PC-3 (cell line): ENCODE measurements around the gene PELI2. TPM values are rescaled to one million over a fixed set of nuclear protein-coding genes. Genes with fewer than 3 reads are reported as not detected.

Experiments used
- ATAC-seq: fragments of 200-7000 bp; cut with Tn5 transposase; 2 replicates; pipeline ENCODE4 v1.9.1; 2020; ENCODE audit warnings: mild to moderate bottlenecking, moderate library complexity
- BruUV-seq: library from RNA; stranded (reverse); fragments of 400-500 nt; replicated peaks from 2 replicates; lab custom pipeline; 2021; lab: Mats Ljungman, UMichigan
- CTCF ChIA-PET: fragments of 300-600 bp; sonication (Branson Sonifier 250); formaldehyde crosslinking; loops from one replicate; lab custom pipeline; 2022; ENCODE audit warnings: antibody characterized with exemption; lab: Charles Lee
- POLR2A ChIA-PET: fragments of 300-600 bp; sonication (Branson Sonifier 250); formaldehyde crosslinking; loops from one replicate; lab custom pipeline; 2022; ENCODE audit warnings: antibody characterized with exemption; ENCODE audit not compliant: unreplicated experiment; lab: Charles Lee
- DNase-seq: peaks from one replicate; pipeline ENCODE4 v3.0.0-alpha.2; 2015
- H2AFZ ChIP-seq: fragments of 300-600 bp; sonication (generic); 2 replicates; pipeline ENCODE4 v1.6.0; 2016; ENCODE audit warnings: antibody characterized with exemption, low read length
- H3F3A ChIP-seq: fragments of 300-600 bp; sonication (generic); one replicate; pipeline ENCODE4 v1.6.0; 2017; ENCODE audit warnings: antibody characterized with exemption, low read length, control low read depth, mild to moderate bottlenecking; ENCODE audit not compliant: unreplicated experiment
- H3K27ac ChIP-seq: fragments of 300-600 bp; sonication (generic); 2 replicates; pipeline ENCODE4 v1.5.1; 2016; ENCODE audit warnings: mild to moderate bottlenecking, low read length
- H3K27me3 ChIP-seq: fragments of 300-600 bp; sonication (generic); 2 replicates; pipeline ENCODE4 v1.6.1; 2016; ENCODE audit warnings: low read length, mixed read lengths
- H3K36me3 ChIP-seq: fragments of 300-600 bp; sonication (generic); 2 replicates; pipeline ENCODE4 v1.6.1; 2016; ENCODE audit warnings: low read depth, mixed run types, low read length, mixed read lengths
- H3K4me1 ChIP-seq: fragments of 300-600 bp; sonication (generic); 2 replicates; pipeline ENCODE4 v1.5.1; 2016; ENCODE audit warnings: low read length; ENCODE audit not compliant: insufficient read depth
- H3K4me2 ChIP-seq: fragments of 300-600 bp; sonication (generic); 2 replicates; pipeline ENCODE4 v1.6.0; 2016; ENCODE audit warnings: low read length
- H3K4me3 ChIP-seq: fragments of 300-600 bp; sonication (generic); 2 replicates; pipeline ENCODE4 v1.5.1; 2016; ENCODE audit warnings: mild to moderate bottlenecking, low read length, mixed read lengths
- H3K79me2 ChIP-seq: fragments of 300-600 bp; sonication (generic); 2 replicates; pipeline ENCODE4 v1.6.1; 2017; ENCODE audit warnings: low read length, mixed read lengths
- H3K9ac ChIP-seq: fragments of 300-600 bp; sonication (generic); 2 replicates; pipeline ENCODE4 v1.6.0; 2016; ENCODE audit warnings: mild to moderate bottlenecking, low read length
- H3K9me2 ChIP-seq: fragments of 300-600 bp; sonication (generic); replicated peaks from 2 replicates; pipeline ENCODE4 v1.6.1; 2016; ENCODE audit warnings: mixed run types, low read length, mixed read lengths
- H3K9me3 ChIP-seq: fragments of 300-600 bp; sonication (generic); 2 replicates; pipeline ENCODE4 v1.6.1; 2016; ENCODE audit warnings: low read length, mixed read lengths
- H4K20me1 ChIP-seq: fragments of 300-600 bp; sonication (generic); 2 replicates; pipeline ENCODE4 v1.6.1; 2016; ENCODE audit warnings: low read length, mixed read lengths
- EZH2 ChIP-seq: fragments of 300-600 bp; sonication (generic); IDR thresholded peaks from one replicate; pipeline ENCODE4 v1.6.1; 2017; ENCODE audit warnings: antibody characterized with exemption, mild to moderate bottlenecking, low read length; ENCODE audit not compliant: unreplicated experiment
- EZH2phosphoT487 ChIP-seq: fragments of 300-600 bp; sonication (generic); IDR thresholded peaks from 2 replicates; pipeline ENCODE4 v1.6.1; 2018; ENCODE audit warnings: mild to moderate bottlenecking, antibody characterized with exemption, low read length, borderline replicate concordance
- intact Hi-C: fragments of 100-400 bp; cut with micrococcal nuclease; formaldehyde crosslinking; loops from 2 replicates; pipeline ENCODE4 v1.9.0; 2023
- total RNA-seq: library from RNA; depleted of rRNA; stranded (reverse); fragments of >200 nt; gene quantifications from 2 replicates; pipeline ENCODE4 v1.2.3, GENCODE V29; 2014
- TF ChIP-seq, protein P1 (sequence below): fragments of 300-600 bp; sonication (generic); conservative IDR thresholded peaks from 2 replicates; pipeline ENCODE4 v1.5.1; 2017; ENCODE audit warnings: antibody characterized with exemption, low read depth, mild to moderate bottlenecking, low read length

The PELI2 gene
- total RNA-seq, 1 experiment from 2014 or later = 0.11 TPM

DNA sequence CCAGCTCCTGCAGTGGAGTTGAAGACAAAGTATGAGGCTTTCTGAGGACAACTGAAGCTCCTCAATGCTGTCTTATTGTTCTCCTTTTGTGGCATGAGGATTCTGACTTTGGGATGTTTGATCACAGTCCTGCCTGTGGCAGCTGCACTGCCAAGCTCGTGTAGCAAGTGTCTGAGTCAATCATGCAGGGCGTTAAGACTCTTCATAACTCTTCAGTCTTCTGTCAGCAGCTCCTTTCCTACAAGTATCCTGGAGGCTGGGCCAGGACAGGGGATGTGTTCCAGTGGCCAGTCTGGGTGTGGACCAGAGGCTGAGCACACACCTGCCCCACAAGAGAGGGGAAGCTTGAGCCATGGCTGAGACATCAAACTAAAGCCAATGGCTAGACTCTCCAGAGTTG lies 94.3 kb downstream of the PELI2 start:
- intact Hi-C loops = no loop called here
- no peaks in the 10 kb centered on the region for H3K4me1 ChIP-seq
- ChIA-PET POLR2A (no interaction called here), CTCF (no interaction called here)
- H3K9ac ChIP-seq = no peak overlapping the region
- ATAC-seq = no peak
- H2AFZ ChIP-seq = no peak overlapping the region
- H3K4me3 ChIP-seq = no peak overlapping the region
- peaks cover 88% of the 10 kb centered on the region for H3K27me3 ChIP-seq
- no TSS peak for BruUV-seq
- H3K4me2 ChIP-seq = no peak overlapping the region
- H3K9me2 ChIP-seq = no peaks in the 10 kb centered on the region
- no peaks in the 10 kb centered on the region for H3K9me3 ChIP-seq
- H3F3A ChIP-seq = no peaks in the 10 kb centered on the region
- H3K27ac ChIP-seq = no peak overlapping the region
- H4K20me1 ChIP-seq = no peaks in the 10 kb centered on the region
- TF ChIP-seq, protein P1, sequence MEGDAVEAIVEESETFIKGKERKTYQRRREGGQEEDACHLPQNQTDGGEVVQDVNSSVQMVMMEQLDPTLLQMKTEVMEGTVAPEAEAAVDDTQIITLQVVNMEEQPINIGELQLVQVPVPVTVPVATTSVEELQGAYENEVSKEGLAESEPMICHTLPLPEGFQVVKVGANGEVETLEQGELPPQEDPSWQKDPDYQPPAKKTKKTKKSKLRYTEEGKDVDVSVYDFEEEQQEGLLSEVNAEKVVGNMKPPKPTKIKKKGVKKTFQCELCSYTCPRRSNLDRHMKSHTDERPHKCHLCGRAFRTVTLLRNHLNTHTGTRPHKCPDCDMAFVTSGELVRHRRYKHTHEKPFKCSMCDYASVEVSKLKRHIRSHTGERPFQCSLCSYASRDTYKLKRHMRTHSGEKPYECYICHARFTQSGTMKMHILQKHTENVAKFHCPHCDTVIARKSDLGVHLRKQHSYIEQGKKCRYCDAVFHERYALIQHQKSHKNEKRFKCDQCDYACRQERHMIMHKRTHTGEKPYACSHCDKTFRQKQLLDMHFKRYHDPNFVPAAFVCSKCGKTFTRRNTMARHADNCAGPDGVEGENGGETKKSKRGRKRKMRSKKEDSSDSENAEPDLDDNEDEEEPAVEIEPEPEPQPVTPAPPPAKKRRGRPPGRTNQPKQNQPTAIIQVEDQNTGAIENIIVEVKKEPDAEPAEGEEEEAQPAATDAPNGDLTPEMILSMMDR = no peak
- no peak for TF ChIP-seq EZH2
- no peak for TF ChIP-seq EZH2phosphoT487
- no peaks in the 10 kb centered on the region for H3K36me3 ChIP-seq
- no peaks in the 10 kb centered on the region for H3K79me2 ChIP-seq
- no peak for DNase-seq

DNA sequence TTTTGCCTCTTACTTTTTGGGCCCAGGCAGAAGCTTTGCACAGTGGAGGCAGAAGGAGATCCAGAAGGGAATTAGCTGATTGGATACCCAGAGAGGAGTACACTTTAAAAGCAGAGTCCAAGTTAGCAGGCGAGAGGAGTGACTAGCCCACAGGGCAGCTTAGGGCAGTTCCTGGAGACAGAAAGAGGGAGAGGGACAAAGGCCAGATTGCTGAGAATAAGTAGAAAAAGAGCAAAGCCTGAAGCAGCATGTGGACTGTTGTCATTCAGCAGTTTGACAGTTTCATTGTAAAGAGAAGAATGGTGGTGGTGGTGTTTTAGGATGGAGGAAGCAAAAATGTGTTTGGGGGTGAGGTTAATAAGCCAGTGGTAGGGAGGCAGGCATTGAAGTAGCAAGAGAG lies 95.1 kb downstream of the PELI2 start:
- CTCF ChIA-PET = no interaction called here
- BruUV-seq = no TSS peak
- H3K9ac ChIP-seq = no peak overlapping the region

DNA sequence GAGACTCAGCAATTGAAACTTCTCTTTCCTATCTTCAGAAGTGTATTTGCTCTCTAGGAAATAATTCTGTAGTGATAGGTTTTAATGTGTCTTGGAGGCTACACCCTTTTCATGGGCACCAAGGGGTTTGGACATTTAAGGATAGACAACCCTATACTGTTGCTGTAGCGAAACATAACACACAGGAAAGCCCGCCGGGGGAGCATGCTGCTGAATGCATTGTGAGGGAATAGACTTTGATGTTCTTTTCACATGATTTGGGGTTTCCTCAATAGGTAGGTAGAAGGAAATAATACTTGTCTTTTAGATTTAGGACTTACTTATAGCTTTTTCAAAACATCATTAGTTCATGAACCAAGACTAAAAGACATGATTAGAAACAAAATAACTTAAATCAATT lies 97.0 kb downstream of the PELI2 start:
- no peaks in the 10 kb centered on the region for H3K36me3 ChIP-seq
- no peaks in the 10 kb centered on the region for H3K4me1 ChIP-seq
- no peaks in the 10 kb centered on the region for H3F3A ChIP-seq
- DNase-seq = no peak
- ChIA-PET POLR2A (no interaction called here), CTCF (no interaction called here)
- no peak overlapping the region for H3K4me2 ChIP-seq
- TF ChIP-seq, protein P1 = no peak
- TF ChIP-seq EZH2phosphoT487 = no peak
- TF ChIP-seq EZH2 = no peak
- H3K27ac ChIP-seq = no peak overlapping the region
- no peak overlapping the region for H3K9ac ChIP-seq
- ATAC-seq = no peak
- H3K27me3 ChIP-seq = peaks cover 89% of the 10 kb centered on the region
- H3K4me3 ChIP-seq = no peak overlapping the region
- no peaks in the 10 kb centered on the region for H4K20me1 ChIP-seq
- no peaks in the 10 kb centered on the region for H3K9me2 ChIP-seq
- no TSS peak for BruUV-seq
- H2AFZ ChIP-seq = no peak overlapping the region
- H3K79me2 ChIP-seq = no peaks in the 10 kb centered on the region
- intact Hi-C loops = no loop called here
- no peaks in the 10 kb centered on the region for H3K9me3 ChIP-seq

More for the DNA sequence above, 95.1 kb downstream of the PELI2 start:
- Histone ChIP-seq H3K27me3 (peaks cover 88% of the 10 kb centered on the region), H3K4me1 (no peaks in the 10 kb centered on the region), H3K27ac (no peak overlapping the region), H3F3A (no peaks in the 10 kb centered on the region), H3K4me2 (no peak overlapping the region), H3K4me3 (no peak overlapping the region), H2AFZ (no peak overlapping the region), H3K79me2 (no peaks in the 10 kb centered on the region), H4K20me1 (no peaks in the 10 kb centered on the region), H3K9me3 (no peaks in the 10 kb centered on the region), H3K36me3 (no peaks in the 10 kb centered on the region), H3K9me2 (no peaks in the 10 kb centered on the region)
- no peak for ATAC-seq
- intact Hi-C loops = no loop called here
- DNase-seq = no peak
- TF ChIP-seq EZH2 (no peak), EZH2phosphoT487 (no peak)
- TF ChIP-seq, protein P1 = no peak
- POLR2A ChIA-PET = no interaction called here
